ENCODE measurements around the gene STK4. TPM values are rescaled to one million over a fixed set of nuclear protein-coding genes. Genes with fewer than 3 reads are reported as not detected.
A peak's percentile ranks its signal among the peaks of the same experiment; 100 is the strongest.

Gene STK4
- total RNA-seq, 1 experiment from 2014 or later, result 43.0 TPM

DNA sequence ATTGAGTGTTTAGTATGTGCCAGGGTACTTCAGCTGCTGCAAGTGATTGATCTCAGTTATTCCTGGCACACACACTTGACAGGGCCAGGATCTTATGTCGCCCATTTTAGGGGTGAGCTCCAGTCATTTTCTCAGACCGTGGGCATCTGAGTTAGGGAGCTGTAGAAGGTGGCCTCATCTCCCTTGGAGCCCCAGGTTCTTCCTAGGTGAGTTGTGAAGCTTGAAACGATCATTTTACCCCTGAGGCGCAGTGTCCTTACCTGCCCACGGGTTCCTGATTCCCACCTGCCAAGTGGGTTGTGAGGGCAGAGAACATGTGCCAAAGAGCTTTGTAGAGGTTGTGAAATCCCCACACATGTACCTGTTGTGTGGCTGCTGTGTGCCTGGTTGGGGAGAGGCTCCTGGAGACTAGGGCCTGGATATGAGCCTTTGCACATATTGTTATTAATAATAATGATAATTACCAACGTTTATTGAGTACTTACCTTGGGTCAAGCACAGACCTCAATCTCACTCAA is 135.1 kb downstream of the STK4 start:
- Mint-ChIP-seq H3K27ac (no peak overlapping the region), H3K9me3 (peaks cover 0 to 4% of the 10 kb centered on the region in 2 experiments; a peak in 3 of 5 replicates), H3K36me3 (ENCODE audit: insufficient read depth in 1 of 3, low read depth in 3 of 3) (peaks cover 2 to 4% (median 2%) of the 10 kb centered on the region in 3 experiments; a peak in 5 of 7 replicates), H3K4me3 (peak overlapping the region; percentile 55 to 73; a peak in 4 of 5 replicates), H3K27me3 (ENCODE audit: low read depth) (peaks cover 53% of the 10 kb centered on the region), H3K4me1 (peaks cover 11% of the 10 kb centered on the region in 2 experiments)
- no peak for DNase-seq
- no peak overlapping the region for H3K27ac ChIP-seq (ENCODE audit: insufficient read length, low read depth, low read length)
- no peak overlapping the region for H4K8ac ChIP-seq (replicated peaks; ENCODE audit: insufficient read length, low read depth, low read length)
- H3K14ac ChIP-seq (ENCODE audit: insufficient read depth, low read length), result no peak overlapping the region
- no peak overlapping the region for H4K5ac ChIP-seq (ENCODE audit: insufficient read length, low read depth, low read length)
- H2BK120ac ChIP-seq (ENCODE audit: low read depth, low read length, poor library complexity, severe bottlenecking), result no peak overlapping the region
- no peaks in the 10 kb centered on the region for H4K20me1 ChIP-seq (ENCODE audit: control insufficient read depth, insufficient read depth, insufficient read length)
- H2BK15ac ChIP-seq (ENCODE audit: low read depth, low read length), result no peak overlapping the region
- H3K79me2 ChIP-seq (ENCODE audit: insufficient read depth, low read length), result no peaks in the 10 kb centered on the region
- WGBS (ENCODE audit: extremely low coverage, insufficient read length, low lambda C conversion rate), result no CpG with 5 or more reads among the region's 6 CpGs
- H3K79me1 ChIP-seq (ENCODE audit: insufficient read depth, low read depth, low read length, poor library complexity, severe bottlenecking), result no peaks in the 10 kb centered on the region
- H2AK5ac ChIP-seq (ENCODE audit: insufficient read length, low read length), result no peak overlapping the region
- H2AFZ ChIP-seq (ENCODE audit: low read length), result no peak overlapping the region
- H3K18ac ChIP-seq (ENCODE audit: insufficient read length, low read depth, low read length), result no peak overlapping the region
- H3K23ac ChIP-seq (ENCODE audit: insufficient read length, low read depth, low read length), result no peak overlapping the region
- no peak overlapping the region for H3K4ac ChIP-seq (ENCODE audit: low read depth, low read length)
- no peak overlapping the region for H2BK5ac ChIP-seq (ENCODE audit: insufficient read length, low read length)
- no peaks in the 10 kb centered on the region; the same call in 1 of the 2 replicates for H3K27me3 ChIP-seq (ENCODE audit: insufficient read depth, low read length)
- H3K4me2 ChIP-seq (ENCODE audit: insufficient read depth, insufficient read length, low read length), result peak overlapping the region; percentile 35
- H3T11ph ChIP-seq (ENCODE audit: low read length), result no peak overlapping the region
- TF ChIP-seq, protein P1, sequence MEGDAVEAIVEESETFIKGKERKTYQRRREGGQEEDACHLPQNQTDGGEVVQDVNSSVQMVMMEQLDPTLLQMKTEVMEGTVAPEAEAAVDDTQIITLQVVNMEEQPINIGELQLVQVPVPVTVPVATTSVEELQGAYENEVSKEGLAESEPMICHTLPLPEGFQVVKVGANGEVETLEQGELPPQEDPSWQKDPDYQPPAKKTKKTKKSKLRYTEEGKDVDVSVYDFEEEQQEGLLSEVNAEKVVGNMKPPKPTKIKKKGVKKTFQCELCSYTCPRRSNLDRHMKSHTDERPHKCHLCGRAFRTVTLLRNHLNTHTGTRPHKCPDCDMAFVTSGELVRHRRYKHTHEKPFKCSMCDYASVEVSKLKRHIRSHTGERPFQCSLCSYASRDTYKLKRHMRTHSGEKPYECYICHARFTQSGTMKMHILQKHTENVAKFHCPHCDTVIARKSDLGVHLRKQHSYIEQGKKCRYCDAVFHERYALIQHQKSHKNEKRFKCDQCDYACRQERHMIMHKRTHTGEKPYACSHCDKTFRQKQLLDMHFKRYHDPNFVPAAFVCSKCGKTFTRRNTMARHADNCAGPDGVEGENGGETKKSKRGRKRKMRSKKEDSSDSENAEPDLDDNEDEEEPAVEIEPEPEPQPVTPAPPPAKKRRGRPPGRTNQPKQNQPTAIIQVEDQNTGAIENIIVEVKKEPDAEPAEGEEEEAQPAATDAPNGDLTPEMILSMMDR (conservative IDR thresholded peaks at IDR 0.05), result no peak
- H3K9ac ChIP-seq (ENCODE audit: extremely low read depth, insufficient read length, low read length), result no peak overlapping the region
- no peak overlapping the region for H2BK20ac ChIP-seq (ENCODE audit: low read depth, low read length, poor library complexity, severe bottlenecking)
- no peak overlapping the region for H4K91ac ChIP-seq (ENCODE audit: insufficient read length, low read depth, low read length)
- no peaks in the 10 kb centered on the region for H3K23me2 ChIP-seq (ENCODE audit: insufficient read length, low read depth, low read length, poor library complexity, severe bottlenecking)
- no peaks in the 10 kb centered on the region; the same call in 1 of the 2 replicates for H3K4me1 ChIP-seq (ENCODE audit: insufficient read depth, low read length)
- H2BK12ac ChIP-seq (ENCODE audit: insufficient read length, low read depth, low read length), result no peak overlapping the region
- H3K9me3 ChIP-seq (ENCODE audit: control insufficient read depth, low read depth, low read length), result no peaks in the 10 kb centered on the region
- H3K56ac ChIP-seq (ENCODE audit: insufficient read length, low read depth, low read length), result no peak overlapping the region

All from H9 (cell line).